ENCODE measurements around the gene TMEM92.

TMEM92 gene

GRCh38 chr17:50326831-50327364 lies 52.6 kb downstream of the TMEM92 start:
- in situ Hi-C loops (cut with MboI; ENCODE audit: low sequenced_read_pairs), result no loop called here
- no peak for DNase-seq (ENCODE audit: low spot score in 2 of 2)
- H3K4me1 ChIP-seq, result no peaks in the 10 kb centered on the region

GRCh38 chr17:50328363-50329325 lies 54.4 kb downstream of the TMEM92 start:
- Histone ChIP-seq H3K36me3 (replicated peaks) (no peaks in the 10 kb centered on the region), H3K9me3 (no peaks in the 10 kb centered on the region), H3K4me3 (no peak overlapping the region), H3K27me3 (ENCODE audit: low read depth) (no peaks in the 10 kb centered on the region), H3K4me1 (no peaks in the 10 kb centered on the region)
- in situ Hi-C loops (cut with MboI; ENCODE audit: low sequenced_read_pairs), result no loop called here
- no peak for DNase-seq (ENCODE audit: low spot score in 2 of 2)

More at GRCh38 chr17:50326831-50327364, 52.6 kb downstream of the TMEM92 start:
- H3K36me3 ChIP-seq (replicated peaks), result no peaks in the 10 kb centered on the region
- no peak overlapping the region for H3K4me3 ChIP-seq
- no peaks in the 10 kb centered on the region for H3K27me3 ChIP-seq (ENCODE audit: low read depth)
- H3K9me3 ChIP-seq, result no peaks in the 10 kb centered on the region

GRCh38 chr17:50329716-50330115 lies 55.5 kb downstream of the TMEM92 start:
- no peaks in the 10 kb centered on the region for H3K27me3 ChIP-seq (ENCODE audit: low read depth)
- in situ Hi-C loops (cut with MboI; ENCODE audit: low sequenced_read_pairs), result no loop called here
- H3K4me1 ChIP-seq, result no peaks in the 10 kb centered on the region

GRCh38 chr17:50330151-50330775 lies 56.0 kb downstream of the TMEM92 start:
- Histone ChIP-seq H3K4me1 (no peaks in the 10 kb centered on the region), H3K27me3 (ENCODE audit: low read depth) (no peaks in the 10 kb centered on the region), H3K4me3 (no peak overlapping the region), H3K36me3 (replicated peaks) (no peaks in the 10 kb centered on the region), H3K9me3 (no peaks in the 10 kb centered on the region)
- in situ Hi-C loops (cut with MboI; ENCODE audit: low sequenced_read_pairs), result no loop called here
- DNase-seq (ENCODE audit: low spot score in 2 of 2), result no peak

More at GRCh38 chr17:50329716-50330115, 55.5 kb downstream of the TMEM92 start:
- Histone ChIP-seq H3K9me3 (no peaks in the 10 kb centered on the region), H3K36me3 (replicated peaks) (no peaks in the 10 kb centered on the region), H3K4me3 (no peak overlapping the region)
- no peak for DNase-seq (ENCODE audit: low spot score in 2 of 2)
